Stimulated activated CD4-positive, alpha-beta T cell treated with anti-CD3 and anti-CD28 coated beads, TNF-alpha, amount 100 ng/mL, for 1 hour (primary cell): ENCODE data around the gene STAB1.
"Not testable (repeated sequence)": the region's sequence is repeated elsewhere in the genome, so short reads cannot be mapped to it uniquely, and the experiment has no call there.

Experiments used
- DNase-seq, 3 donors: peaks; one replicate each; pipeline ENCODE4 v3.0.0-alpha.2; 2020; ENCODE audit warnings: low read depth in 3 of 3, low spot score in 1 of 3

Gene STAB1

GRCh38 chr3:52521881-52522650 lies 26.9 kb downstream of the STAB1 start:
- DNase-seq, result no peak

GRCh38 chr3:52522651-52523251 lies 27.6 kb downstream of the STAB1 start:
- DNase-seq, result no peak

- DNase-seq, result no peak
Measured at GRCh38 chr3:52523386-52524257, 28.5 kb downstream of the STAB1 start.

- DNase-seq, result no peak
Measured at GRCh38 chr3:52524258-52524751, 29.2 kb downstream of the STAB1 start.

GRCh38 chr3:52524752-52525679 lies 29.9 kb downstream of the STAB1 start:
- DNase-seq, result no peak

GRCh38 chr3:52525680-52526561 lies 30.8 kb downstream of the STAB1 start:
- DNase-seq, result no peak

GRCh38 chr3:52526671-52527038 lies 31.5 kb downstream of the STAB1 start:
- DNase-seq, result not testable (repeated sequence)

- no peak for DNase-seq
Measured at GRCh38 chr3:52527039-52527731, 32.0 kb downstream of the STAB1 start.

- no peak for DNase-seq
Measured at GRCh38 chr3:52527732-52528585, 32.8 kb downstream of the STAB1 start.

GRCh38 chr3:52528586-52529375 lies 33.6 kb downstream of the STAB1 start:
- no peak for DNase-seq

GRCh38 chr3:52529376-52530333 lies 34.5 kb downstream of the STAB1 start:
- no peak for DNase-seq

GRCh38 chr3:52530918-52531826 lies 36.0 kb downstream of the STAB1 start:
- DNase-seq, result no peak

GRCh38 chr3:52531860-52532516 lies 36.9 kb downstream of the STAB1 start:
- no peak for DNase-seq

- no peak for DNase-seq
Measured at GRCh38 chr3:52532517-52532837, 37.3 kb downstream of the STAB1 start.
